GM23248 (cell line): ENCODE data around the gene PRKAR1B. TPM values are rescaled to one million over a fixed set of nuclear protein-coding genes. Genes with fewer than 3 reads are reported as not detected.

ENCODE experiments used
- DNase-seq: peaks from one replicate; pipeline ENCODE4 v3.0.0-alpha.2; 2015
- H2AFZ ChIP-seq: fragments of 200-600 bp; sonication (generic); 2 replicates; pipeline ENCODE4 v1.6.1; 2016; ENCODE audit warnings: antibody characterized with exemption
- H3F3A ChIP-seq: fragments of 200-600 bp; sonication (generic); 2 replicates; pipeline ENCODE4 v1.6.1; 2016; ENCODE audit warnings: mild to moderate bottlenecking, antibody characterized with exemption, mixed run types; ENCODE audit not compliant: insufficient read depth
- H3K27ac ChIP-seq: fragments of 200-600 bp; sonication (generic); 2 replicates; pipeline ENCODE4 v1.5.1; 2016; ENCODE audit warnings: mild to moderate bottlenecking
- H3K27me3 ChIP-seq: fragments of 200-600 bp; sonication (generic); replicated peaks from 2 replicates; pipeline ENCODE4 v1.6.1; 2016; ENCODE audit warnings: mild to moderate bottlenecking; ENCODE audit not compliant: insufficient read depth
- H3K36me3 ChIP-seq: fragments of 200-600 bp; sonication (generic); 2 replicates; pipeline ENCODE4 v1.6.1; 2016; ENCODE audit warnings: low read depth, mild to moderate bottlenecking
- H3K4me1 ChIP-seq: fragments of 200-600 bp; sonication (generic); 2 replicates; pipeline ENCODE4 v1.6.1; 2016; ENCODE audit warnings: mild to moderate bottlenecking; ENCODE audit not compliant: insufficient read depth
- H3K4me2 ChIP-seq: fragments of 200-600 bp; sonication (generic); one replicate; pipeline ENCODE4 v1.6.1; 2016; ENCODE audit warnings: mild to moderate bottlenecking; ENCODE audit not compliant: unreplicated experiment
- H3K4me3 ChIP-seq: fragments of 200-600 bp; sonication (generic); 2 replicates; pipeline ENCODE4 v1.5.1; 2016; ENCODE audit warnings: mild to moderate bottlenecking
- H3K79me2 ChIP-seq: fragments of 200-600 bp; sonication (generic); 2 replicates; pipeline ENCODE4 v1.6.1; 2016; ENCODE audit warnings: mild to moderate bottlenecking; ENCODE audit not compliant: insufficient read depth
- H3K9ac ChIP-seq: fragments of 200-600 bp; sonication (generic); 2 replicates; pipeline ENCODE4 v1.6.1; 2016; ENCODE audit warnings: mild to moderate bottlenecking
- H3K9me2 ChIP-seq: fragments of 200-600 bp; sonication (generic); 2 replicates; pipeline ENCODE4 v1.6.1; 2016; ENCODE audit warnings: mixed run types, mild to moderate bottlenecking, moderate library complexity; ENCODE audit not compliant: insufficient read depth
- H3K9me3 ChIP-seq: fragments of 200-600 bp; sonication (generic); one replicate; pipeline ENCODE4 v1.6.1; 2017; ENCODE audit warnings: low read depth
- H4K20me1 ChIP-seq: fragments of 200-600 bp; sonication (generic); 2 replicates; pipeline ENCODE4 v1.6.0; 2016; ENCODE audit not compliant: insufficient read depth
- EZH2 ChIP-seq: fragments of 200-600 bp; sonication (generic); IDR thresholded peaks from 2 replicates; pipeline ENCODE4 v1.6.1; 2018; ENCODE audit warnings: antibody characterized with exemption, mild to moderate bottlenecking; ENCODE audit not compliant: insufficient read depth, poor library complexity, severe bottlenecking
- EZH2phosphoT487 ChIP-seq: fragments of 200-600 bp; sonication (generic); IDR thresholded peaks from 2 replicates; pipeline ENCODE4 v1.6.1; 2018; ENCODE audit warnings: antibody characterized with exemption, moderate library complexity, mild to moderate bottlenecking, low read depth; ENCODE audit not compliant: insufficient read depth
- WGBS, 2 experiments: methylation state at CpG; one replicate each; pipeline ENCODE4 v1.1.6; 2015 to 2017; ENCODE audit warnings: low lambda C conversion rate in 2 of 2, low coverage in 1 of 2; ENCODE audit errors: missing lambda C conversion rate in 2 of 2; 5-methylcytosine and 5-hydroxymethylcytosine counted together
- in situ Hi-C: fragments of 300-500 bp; cut with MboI; formaldehyde crosslinking; loops from 2 replicates; pipeline ENCODE4 v1.15.0; 2020
- polyA plus RNA-seq: library from polyadenylated mRNA; unstranded; fragments of >200 nt; fragmentation: Nextera tagmentation; extraction: Ambion mirVana; gene quantifications from 2 replicates; pipeline ENCODE4 v1.2.1, GENCODE V29; 2016
- total RNA-seq: library from RNA; depleted of rRNA; stranded (reverse); fragments of >200 nt; shearing (Covaris generic); gene quantifications from 2 replicates; pipeline ENCODE4 v1.2.3, GENCODE V29; 2014

The PRKAR1B gene
- total and polyA plus RNA-seq, 2 experiments from 2014 or later, result 10.2 to 12.9 TPM

- TF ChIP-seq EZH2phosphoT487 (no peak), EZH2 (no peak)
- H3K27me3 ChIP-seq, result no peaks in the 10 kb centered on the region
- H3K9ac ChIP-seq, result peak overlapping the region; percentile 65
- peaks cover 34% of the 10 kb centered on the region for H3K4me1 ChIP-seq
- peak overlapping the region; percentile 19 for H3K4me2 ChIP-seq
- H4K20me1 ChIP-seq, result no peaks in the 10 kb centered on the region
- peak overlapping the region; percentile 20; the same call in 1 of the 2 replicates for H2AFZ ChIP-seq
- no peak for DNase-seq
- H3K79me2 ChIP-seq, result no peaks in the 10 kb centered on the region
- no peak overlapping the region for H3K4me3 ChIP-seq
- no peaks in the 10 kb centered on the region for H3K9me2 ChIP-seq
- H3K36me3 ChIP-seq, result no peaks in the 10 kb centered on the region
- in situ Hi-C loops, result no loop called here
- H3K9me3 ChIP-seq, result no peaks in the 10 kb centered on the region
- 74 to 84% methylated on average over 19 to 28 of the region's 28 CpGs for WGBS, 2 experiments
- H3F3A ChIP-seq, result no peaks in the 10 kb centered on the region; the same call in none of the 2 replicates
- peak overlapping the region; percentile 73 for H3K27ac ChIP-seq
These were observed 184.9 kb downstream of the PRKAR1B start for GRCh38 chr7:542131-542712.

GRCh38 chr7:541661-542060, 185.4 kb downstream of the PRKAR1B start:
- in situ Hi-C loops, result no loop called here
- no peak for TF ChIP-seq EZH2
- no peak for TF ChIP-seq EZH2phosphoT487
- no peak for DNase-seq
- Histone ChIP-seq H3K9me3 (no peaks in the 10 kb centered on the region), H2AFZ (no peak overlapping the region), H3K27me3 (no peaks in the 10 kb centered on the region), H3K9ac (no peak overlapping the region), H4K20me1 (no peaks in the 10 kb centered on the region), H3K9me2 (no peaks in the 10 kb centered on the region), H3K4me2 (no peak overlapping the region), H3F3A (no peaks in the 10 kb centered on the region; the same call in none of the 2 replicates), H3K4me1 (peaks cover 34% of the 10 kb centered on the region), H3K4me3 (no peak overlapping the region), H3K27ac (no peak overlapping the region), H3K36me3 (no peaks in the 10 kb centered on the region), H3K79me2 (no peaks in the 10 kb centered on the region)
- WGBS, 2 experiments, result 97 to 99% methylated on average over 16 to 17 of the region's 17 CpGs

- H3K9ac ChIP-seq, result no peak overlapping the region
- H4K20me1 ChIP-seq, result no peaks in the 10 kb centered on the region
- no peaks in the 10 kb centered on the region; the same call in none of the 2 replicates for H3F3A ChIP-seq
- no peaks in the 10 kb centered on the region for H3K9me3 ChIP-seq
- in situ Hi-C loops, result no loop called here
- DNase-seq, result no peak
- H3K79me2 ChIP-seq, result no peaks in the 10 kb centered on the region
- no peak for TF ChIP-seq EZH2phosphoT487
- 78 to 92% methylated on average over 6 to 10 of the region's 12 CpGs for WGBS, 2 experiments
- no peak overlapping the region for H3K4me2 ChIP-seq
- H3K4me3 ChIP-seq, result no peak overlapping the region
- H3K4me1 ChIP-seq, result peaks cover 34% of the 10 kb centered on the region
- no peak overlapping the region for H3K27ac ChIP-seq
- H2AFZ ChIP-seq, result no peak overlapping the region
- H3K27me3 ChIP-seq, result no peaks in the 10 kb centered on the region
- H3K9me2 ChIP-seq, result no peaks in the 10 kb centered on the region
- no peaks in the 10 kb centered on the region for H3K36me3 ChIP-seq
These were observed 186.1 kb downstream of the PRKAR1B start for GRCh38 chr7:540997-541396.

GRCh38 chr7:540579-540978, 186.5 kb downstream of the PRKAR1B start:
- H3K27me3 ChIP-seq, result no peaks in the 10 kb centered on the region
- no peaks in the 10 kb centered on the region for H3K9me3 ChIP-seq
- H3K27ac ChIP-seq, result no peak overlapping the region
- H2AFZ ChIP-seq, result no peak overlapping the region
- H3K4me3 ChIP-seq, result no peak overlapping the region
- H3K4me2 ChIP-seq, result no peak overlapping the region
- H4K20me1 ChIP-seq, result no peaks in the 10 kb centered on the region
- H3K36me3 ChIP-seq, result no peaks in the 10 kb centered on the region
- TF ChIP-seq EZH2, result no peak
- no peak for TF ChIP-seq EZH2phosphoT487
- no peak overlapping the region for H3K9ac ChIP-seq
- 93 to 94% methylated on average over 14 of the region's 14 CpGs for WGBS, 2 experiments
- no peaks in the 10 kb centered on the region for H3K79me2 ChIP-seq
- no peaks in the 10 kb centered on the region for H3K9me2 ChIP-seq
- in situ Hi-C loops, result no loop called here
- peaks cover 34% of the 10 kb centered on the region for H3K4me1 ChIP-seq
- H3F3A ChIP-seq, result no peaks in the 10 kb centered on the region; the same call in none of the 2 replicates
- DNase-seq, result no peak
